Heart left ventricle (tissue), 16 donors: ENCODE measurements around the gene MTUS2. TPM values are rescaled to one million over a fixed set of nuclear protein-coding genes. Genes with fewer than 3 reads are reported as not detected.

Experiments
- ATAC-seq, 4 donors: fragments of 200-7000 bp; cut with Tn5 transposase; one replicate each; pipeline ENCODE4 v1.9.1; 2020 to 2022; ENCODE audit warnings: moderate library complexity in 4 of 4, mild to moderate bottlenecking in 3 of 4, moderate number of reproducible peaks in 1 of 4
- DNase-seq, 5 donors: peaks; one replicate each; pipeline ENCODE4 v3.0.0-alpha.2; 2020
- H3K27ac ChIP-seq, 12 donors: fragments of 200-600 bp; sonication (generic) in 4 of 12; one replicate each; pipeline versions ENCODE4 v1.5.0 to v1.8.0; 2016 to 2022; ENCODE audit warnings: mild to moderate bottlenecking in 2 of 12
- H3K27me3 ChIP-seq, 9 donors: fragments of 200-600 bp; sonication (generic) in 2 of 9; one replicate each; pipeline versions ENCODE4 v1.5.1 to v1.8.0; 2016 to 2022; ENCODE audit warnings: mild to moderate bottlenecking in 3 of 9
- H3K36me3 ChIP-seq, 9 donors: fragments of 200-600 bp; sonication (generic) in 2 of 9; one replicate each; pipeline versions ENCODE4 v1.5.0 to v1.8.0; 2018 to 2022; ENCODE audit warnings: mild to moderate bottlenecking in 2 of 9
- H3K4me1 ChIP-seq, 12 donors: fragments of 200-600 bp; sonication (generic) in 4 of 12; one replicate each; pipeline versions ENCODE4 v1.5.0 to v1.8.0; 2016 to 2022; ENCODE audit warnings: mild to moderate bottlenecking in 3 of 12
- H3K4me3 ChIP-seq, 12 donors: fragments of 200-600 bp; sonication (generic) in 4 of 12; one replicate each; pipeline versions ENCODE4 v1.5.0 to v1.8.0; 2017 to 2022; ENCODE audit warnings: mild to moderate bottlenecking in 9 of 12, moderate library complexity in 4 of 12
- H3K9me3 ChIP-seq, 12 donors: fragments of 200-600 bp; sonication (generic) in 4 of 12; one replicate each; pipeline versions ENCODE4 v1.5.0 to v1.8.0; 2016 to 2022; ENCODE audit warnings: mild to moderate bottlenecking in 1 of 12
- POLR2A ChIP-seq, 2 donors: fragments of 450-650 bp; IDR thresholded peaks; one replicate each; pipeline ENCODE4 v1.6.1; 2017; ENCODE audit warnings: antibody characterized with exemption in 2 of 2, mild to moderate bottlenecking in 2 of 2, moderate library complexity in 2 of 2
- WGBS, 4 donors: extraction: QIAGEN DNeasy Blood & Tissue Kit in 2 of 4; methylation state at CpG; one replicate each; pipeline versions ENCODE4 v1.1.5 to v1.1.7; 2013 to 2018; 5-methylcytosine and 5-hydroxymethylcytosine counted together
- intact Hi-C, 10 donors: fragments of 100-400 bp; cut with DNase I; formaldehyde crosslinking; loops; one replicate each; pipeline versions ENCODE4 v1.11.1 to v1.14.2; 2022
- polyA plus RNA-seq, 2 donors: library from polyadenylated mRNA; stranded (reverse); fragments of 200-250 nt; gene quantifications; one replicate each; pipeline ENCODE4 v1.2.3, GENCODE V29; 2013
- total RNA-seq, 9 donors: library from RNA; depleted of rRNA in 2 of 9; stranded (reverse); fragments of >200 nt in 2 of 9; fragmentation: NEBNext Ultra II Directional in 3 of 9; extraction: Animal tissue kit (Norgen Biotek cat#: 25700) in 3 of 9; gene quantifications; one replicate each; pipeline versions ENCODE4 v1.1.0 to v1.2.4, GENCODE V29; 2016 to 2023
- TF ChIP-seq, protein P1 (sequence below), 12 donors: fragments of 200-600 bp; sonication (generic) in 4 of 12; IDR thresholded peaks; one replicate each; pipeline versions ENCODE4 v1.5.0 to v1.8.0; 2018 to 2022; ENCODE audit warnings: antibody characterized with exemption in 12 of 12, mild to moderate bottlenecking in 5 of 12
- donor health status: ischemic (EF 13 %, LVEDD 7.1; RV severe dilation, severe dysfunction).
- donor health status: healthy with polysubstance abuse.
- donor health status: DM: no; HTN: yes; CAD: no.
- donor health status: DM: no; HTN: no; CAD: no.
- donor health status: ischemic (EF 25% LVEDD 6.9; RV normal size, moderate dysfunction).
- donor health status: ischemic (EF 25% LVEDD 5.7; RV mildly dilated, moderate dysfunction).
- donor health status: healthy.
- donor health status: DM: yes; HTN: yes; CAD: no.
- donor health status: ischemic (EF 35%, LVEDD 5.7; RV mildly dilated, moderate dysfunction).
- donor health status: nonischemic (EF 11% LVEDD 7.7; RV severe dilation, severe dysfunction).
- donor health status: DM: yes; HTN: yes; CAD: no.
- donor health status: PGD.
- donor health status: ischemic (EF 29% LVEDD 5.4; RV normal size, mild dysfunction).
- donor health status: nonischemic (EF 23%, LVEDD 6.1; RV moderate dilation, normal function).

MTUS2 gene
- total and polyA plus RNA-seq, 11 donors = 28.7 to 174 (median 67.9) TPM

DNA sequence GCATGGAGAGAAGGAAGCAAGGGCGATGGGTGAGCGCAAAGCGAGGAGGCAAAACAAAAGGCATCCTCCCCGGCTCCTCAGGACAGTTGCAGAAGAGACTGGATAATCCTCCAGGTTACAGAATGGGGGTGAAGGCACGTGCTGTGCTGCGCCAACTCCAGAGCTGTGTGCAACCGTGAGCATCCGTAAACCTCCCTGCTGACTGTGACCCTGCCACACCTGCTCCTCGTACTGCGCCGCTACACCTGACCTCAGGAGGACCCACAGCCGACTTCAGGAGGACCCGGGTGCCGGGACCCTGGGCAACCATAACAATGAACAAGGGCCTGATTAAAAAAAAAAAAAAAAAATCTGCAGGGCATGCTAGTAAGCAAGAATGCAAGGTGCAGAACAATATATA, 706.6 kb downstream of the MTUS2 start:
- no peak for DNase-seq
- Histone ChIP-seq H3K27ac (no peak overlapping the region), H3K4me1 (peaks cover 0 to 14% (median 0%) of the 10 kb centered on the region in 12 donors), H3K4me3 (no peak overlapping the region), H3K36me3 (peaks cover 0 to 61% (median 22%) of the 10 kb centered on the region in 9 donors), H3K27me3 (no peaks in the 10 kb centered on the region), H3K9me3 (no peaks in the 10 kb centered on the region)
- ATAC-seq = no peak
- WGBS, 4 donors = 97 to 99% (median 98%) methylated on average over 14 of the region's 14 CpGs
- TF ChIP-seq, protein P1, sequence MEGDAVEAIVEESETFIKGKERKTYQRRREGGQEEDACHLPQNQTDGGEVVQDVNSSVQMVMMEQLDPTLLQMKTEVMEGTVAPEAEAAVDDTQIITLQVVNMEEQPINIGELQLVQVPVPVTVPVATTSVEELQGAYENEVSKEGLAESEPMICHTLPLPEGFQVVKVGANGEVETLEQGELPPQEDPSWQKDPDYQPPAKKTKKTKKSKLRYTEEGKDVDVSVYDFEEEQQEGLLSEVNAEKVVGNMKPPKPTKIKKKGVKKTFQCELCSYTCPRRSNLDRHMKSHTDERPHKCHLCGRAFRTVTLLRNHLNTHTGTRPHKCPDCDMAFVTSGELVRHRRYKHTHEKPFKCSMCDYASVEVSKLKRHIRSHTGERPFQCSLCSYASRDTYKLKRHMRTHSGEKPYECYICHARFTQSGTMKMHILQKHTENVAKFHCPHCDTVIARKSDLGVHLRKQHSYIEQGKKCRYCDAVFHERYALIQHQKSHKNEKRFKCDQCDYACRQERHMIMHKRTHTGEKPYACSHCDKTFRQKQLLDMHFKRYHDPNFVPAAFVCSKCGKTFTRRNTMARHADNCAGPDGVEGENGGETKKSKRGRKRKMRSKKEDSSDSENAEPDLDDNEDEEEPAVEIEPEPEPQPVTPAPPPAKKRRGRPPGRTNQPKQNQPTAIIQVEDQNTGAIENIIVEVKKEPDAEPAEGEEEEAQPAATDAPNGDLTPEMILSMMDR (IDR thresholded peaks at IDR 0.05) = no peak
- no peak for TF ChIP-seq POLR2A (IDR thresholded peaks at IDR 0.05)
- intact Hi-C loops = no loop called here

DNA sequence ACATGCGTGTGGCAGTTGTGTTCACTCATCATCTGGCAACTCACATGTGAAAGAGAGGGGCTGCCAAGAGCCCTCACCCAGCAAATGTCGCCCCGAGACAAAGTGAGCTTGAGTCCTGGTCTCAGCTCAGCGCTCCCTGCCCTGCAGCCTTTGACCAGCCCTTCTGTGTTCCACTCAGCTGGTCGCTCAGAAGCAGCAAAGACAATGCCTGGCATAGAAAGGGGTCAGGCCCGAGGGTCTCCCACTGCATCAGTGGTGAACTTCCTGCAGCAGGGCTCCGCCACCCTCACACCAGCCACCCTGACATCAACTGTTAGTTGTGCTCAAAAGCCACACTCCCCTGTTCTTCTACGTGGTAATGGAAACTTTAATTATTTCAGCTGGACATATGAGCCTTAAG, 707.4 kb downstream of the MTUS2 start:
- H3K4me3 ChIP-seq = no peak overlapping the region
- no peak for DNase-seq
- no peaks in the 10 kb centered on the region for H3K9me3 ChIP-seq
- 71 to 95% (median 93%) methylated on average over 8 of the region's 8 CpGs for WGBS, 4 donors
- H3K36me3 ChIP-seq = peaks cover 0 to 61% (median 23%) of the 10 kb centered on the region in 9 donors
- TF ChIP-seq, protein P1 (IDR thresholded peaks at IDR 0.05) = no peak
- TF ChIP-seq POLR2A (IDR thresholded peaks at IDR 0.05) = no peak
- H3K27me3 ChIP-seq = no peaks in the 10 kb centered on the region
- intact Hi-C loops = no loop called here
- no peak overlapping the region for H3K27ac ChIP-seq
- H3K4me1 ChIP-seq = peaks cover 0 to 14% (median 0%) of the 10 kb centered on the region in 12 donors
- no peak for ATAC-seq

DNA sequence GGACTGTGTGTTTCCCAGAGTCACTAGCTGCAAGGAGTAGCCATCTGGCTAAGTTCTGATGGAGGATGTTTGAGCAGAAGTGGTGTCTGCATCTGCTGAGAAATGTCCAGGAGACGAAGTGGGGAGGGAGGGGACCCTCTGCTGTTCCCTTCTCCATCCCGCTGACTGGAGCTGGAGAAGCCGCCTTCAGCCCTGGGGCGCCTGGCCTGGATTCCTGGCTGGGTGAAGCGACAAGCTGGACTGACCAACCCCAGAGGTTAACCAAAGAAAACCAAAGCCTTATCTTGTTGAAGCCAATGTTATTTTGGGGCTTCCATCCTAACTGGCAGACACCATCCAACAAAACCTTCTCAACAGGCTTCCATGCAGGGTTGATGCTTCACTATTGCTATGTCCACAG, 707.8 kb downstream of the MTUS2 start:
- intact Hi-C loops = no loop called here
- Histone ChIP-seq H3K4me3 (no peak overlapping the region), H3K27me3 (no peaks in the 10 kb centered on the region), H3K4me1 (peaks cover 0 to 14% (median 0%) of the 10 kb centered on the region in 12 donors), H3K9me3 (no peaks in the 10 kb centered on the region), H3K36me3 (peaks cover 0 to 61% (median 19%) of the 10 kb centered on the region in 9 donors), H3K27ac (no peak overlapping the region)
- TF ChIP-seq, protein P1 (IDR thresholded peaks at IDR 0.05) = no peak
- TF ChIP-seq POLR2A (IDR thresholded peaks at IDR 0.05) = no peak
- ATAC-seq (no peak), DNase-seq (no peak)
- WGBS, 4 donors = 80 to 97% (median 95%) methylated on average over 5 of the region's 5 CpGs

DNA sequence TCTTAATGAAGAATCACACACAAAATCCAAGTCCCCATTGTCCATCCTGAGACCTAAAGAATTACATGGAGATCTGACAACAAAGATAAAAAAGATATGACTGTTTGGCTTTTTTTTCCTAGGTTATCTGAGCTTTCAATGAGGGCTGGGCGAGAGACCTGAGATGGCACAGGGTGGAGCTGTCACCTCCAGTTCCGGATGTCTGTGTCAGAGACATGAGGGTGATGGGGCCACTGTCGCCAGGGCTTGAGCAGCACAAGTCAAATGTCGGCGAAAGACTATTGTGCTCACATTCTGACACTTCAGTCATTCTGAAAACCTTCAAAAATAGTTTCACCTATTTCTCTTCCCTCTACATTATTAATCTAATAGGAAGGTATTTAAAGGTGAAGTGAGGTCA, 709.6 kb downstream of the MTUS2 start:
- DNase-seq = no peak
- H3K4me1 ChIP-seq = peaks cover 0 to 11% (median 0%) of the 10 kb centered on the region in 12 donors
- intact Hi-C loops = no loop called here
- TF ChIP-seq, protein P1 (IDR thresholded peaks at IDR 0.05) = no peak
- no peak for TF ChIP-seq POLR2A (IDR thresholded peaks at IDR 0.05)
- ATAC-seq = no peak
- peaks cover 0 to 60% (median 15%) of the 10 kb centered on the region in 9 donors for H3K36me3 ChIP-seq
- H3K4me3 ChIP-seq = no peak overlapping the region
- no peak overlapping the region for H3K27ac ChIP-seq
- 96 to 97% (median 97%) methylated on average over 5 of the region's 5 CpGs for whole genome bisulfite sequencing, 4 donors
- H3K27me3 ChIP-seq = no peaks in the 10 kb centered on the region
- H3K9me3 ChIP-seq = no peaks in the 10 kb centered on the region
